GM12872 (cell line): Measurements from ENCODE around the gene MTF1.

ENCODE experiments used
- TF ChIP-seq, protein P1 (sequence below): IDR thresholded peaks from 3 replicates; pipeline ENCODE4 v1.5.1; 2011; ENCODE audit warnings: low read depth, mild to moderate bottlenecking, low read length, moderate library complexity; ENCODE audit not compliant: insufficient read depth

MTF1 gene

DNA sequence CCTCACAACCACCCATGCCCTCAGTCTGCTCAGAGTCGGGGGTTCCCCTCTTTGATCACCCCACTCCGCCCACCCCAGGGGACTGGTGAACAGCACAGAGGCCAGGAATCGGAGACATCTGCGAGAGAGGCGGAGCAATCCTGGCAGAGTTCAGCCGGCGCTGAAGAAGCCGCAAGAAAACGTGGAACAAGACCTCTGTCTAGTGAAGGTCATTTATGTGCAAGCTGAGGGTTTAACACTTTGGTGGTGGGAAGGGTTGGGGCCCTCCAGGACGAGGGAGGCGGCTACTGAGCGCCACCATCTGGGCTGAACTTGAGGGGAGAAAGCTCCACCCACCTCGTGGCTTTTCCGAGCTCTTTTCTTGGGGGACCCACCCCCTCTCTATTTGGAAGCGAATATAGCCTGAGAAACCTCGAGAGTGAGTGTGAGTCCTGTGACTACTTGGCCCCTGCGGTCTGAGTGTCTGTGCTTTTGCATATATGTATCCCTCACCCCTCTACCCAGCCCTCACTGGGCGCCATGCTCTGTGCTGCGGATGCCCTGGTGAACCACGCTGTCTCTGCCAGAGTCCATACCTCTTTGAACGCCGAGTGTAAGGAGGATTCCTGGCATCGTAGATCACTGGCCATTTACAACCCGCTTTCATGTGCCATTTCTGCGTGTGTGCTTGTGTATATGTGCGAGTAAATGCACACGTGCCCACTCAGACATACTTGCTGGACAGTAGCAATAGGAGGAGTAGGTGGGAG, 93.3 kb downstream of the MTF1 start:
- TF ChIP-seq, protein P1, sequence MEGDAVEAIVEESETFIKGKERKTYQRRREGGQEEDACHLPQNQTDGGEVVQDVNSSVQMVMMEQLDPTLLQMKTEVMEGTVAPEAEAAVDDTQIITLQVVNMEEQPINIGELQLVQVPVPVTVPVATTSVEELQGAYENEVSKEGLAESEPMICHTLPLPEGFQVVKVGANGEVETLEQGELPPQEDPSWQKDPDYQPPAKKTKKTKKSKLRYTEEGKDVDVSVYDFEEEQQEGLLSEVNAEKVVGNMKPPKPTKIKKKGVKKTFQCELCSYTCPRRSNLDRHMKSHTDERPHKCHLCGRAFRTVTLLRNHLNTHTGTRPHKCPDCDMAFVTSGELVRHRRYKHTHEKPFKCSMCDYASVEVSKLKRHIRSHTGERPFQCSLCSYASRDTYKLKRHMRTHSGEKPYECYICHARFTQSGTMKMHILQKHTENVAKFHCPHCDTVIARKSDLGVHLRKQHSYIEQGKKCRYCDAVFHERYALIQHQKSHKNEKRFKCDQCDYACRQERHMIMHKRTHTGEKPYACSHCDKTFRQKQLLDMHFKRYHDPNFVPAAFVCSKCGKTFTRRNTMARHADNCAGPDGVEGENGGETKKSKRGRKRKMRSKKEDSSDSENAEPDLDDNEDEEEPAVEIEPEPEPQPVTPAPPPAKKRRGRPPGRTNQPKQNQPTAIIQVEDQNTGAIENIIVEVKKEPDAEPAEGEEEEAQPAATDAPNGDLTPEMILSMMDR = peak; percentile 12; the same call in 1 of the 3 replicates

DNA sequence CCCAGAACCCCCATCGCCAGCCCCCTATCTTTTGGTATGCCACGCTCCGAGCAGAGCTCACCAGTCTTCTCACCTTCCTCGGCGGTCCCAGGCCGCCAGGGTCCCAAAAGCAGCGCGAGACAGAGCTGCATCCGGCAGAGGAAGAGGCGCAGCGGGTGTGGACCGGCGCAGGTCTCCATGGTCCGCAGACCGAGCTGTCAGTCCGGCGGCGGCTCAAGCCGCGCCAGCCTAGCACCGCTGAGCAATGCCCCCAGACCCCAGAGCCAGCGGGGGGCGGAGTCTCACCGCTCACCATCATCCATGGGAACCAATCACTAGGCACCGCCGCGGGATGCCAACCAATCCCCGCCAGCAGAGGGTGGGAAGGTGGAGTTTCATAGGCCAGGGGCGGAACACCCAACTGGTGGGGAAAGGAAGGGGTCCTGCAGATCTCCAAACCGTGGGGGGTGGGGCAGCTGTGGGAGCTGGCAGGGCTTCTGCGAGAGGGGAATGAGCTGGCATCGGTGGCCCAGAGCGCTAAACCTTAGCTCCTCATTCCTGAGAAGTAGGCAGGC, 94.4 kb downstream of the MTF1 start, which contains the start of gene EPHA10:
TSS of gene EPHA10 (minus strand) at position 233 of the 554 bp plus-strand sequence. CDS start at position 179, 54 bp downstream.
- TF ChIP-seq, protein P1 = no peak

DNA sequence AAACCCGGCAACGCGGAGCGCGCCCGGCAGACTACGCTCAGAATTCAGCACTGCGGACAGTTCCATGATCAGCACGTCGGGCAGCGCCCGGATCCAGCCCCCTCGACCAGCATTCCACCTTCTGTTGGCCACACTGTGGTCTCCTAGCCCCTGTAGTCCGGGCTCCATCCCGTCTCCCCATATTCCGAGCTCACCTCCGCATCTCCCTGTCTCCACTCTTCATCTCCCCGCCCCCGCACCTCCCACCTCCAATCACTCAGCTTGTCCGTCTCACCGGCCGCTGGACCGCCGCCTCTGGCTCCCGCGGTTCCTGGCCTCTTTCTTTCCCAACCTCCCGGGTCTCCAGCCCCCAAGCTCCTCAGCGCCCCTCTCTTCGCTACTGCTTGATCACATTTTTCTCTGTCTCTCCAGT, 95.0 kb downstream of the MTF1 start:
- TF ChIP-seq, protein P1 = no peak

DNA sequence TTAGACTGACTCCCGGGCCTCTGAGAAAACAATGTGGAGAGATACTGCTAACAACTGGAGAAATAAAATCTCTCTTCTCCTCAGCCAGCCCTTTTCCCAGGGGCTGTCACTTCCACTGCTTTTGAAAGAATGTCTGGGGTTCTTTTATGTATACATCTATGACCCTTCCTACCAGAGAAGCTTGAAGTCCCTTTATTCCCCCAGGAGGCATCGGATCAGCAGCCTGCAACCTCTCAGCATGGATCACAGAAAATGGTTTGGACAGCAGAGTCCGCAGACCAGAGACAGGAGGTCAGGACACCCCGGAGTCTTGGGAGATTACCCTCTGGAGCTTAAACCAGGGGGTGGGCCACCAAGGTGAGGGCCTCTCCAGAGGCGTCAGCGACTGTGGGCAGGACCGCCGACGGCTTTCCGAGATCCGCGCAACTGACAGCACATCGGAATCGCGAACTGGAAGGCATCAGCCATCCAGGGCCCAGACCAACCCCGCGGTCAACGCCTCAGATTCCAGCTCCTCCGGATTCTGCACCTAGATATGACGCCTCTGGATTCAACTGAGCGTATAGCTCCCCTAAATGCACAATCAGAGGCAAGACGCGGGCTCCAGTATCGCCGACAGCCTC, 95.5 kb downstream of the MTF1 start:
- TF ChIP-seq, protein P1 = no peak

DNA sequence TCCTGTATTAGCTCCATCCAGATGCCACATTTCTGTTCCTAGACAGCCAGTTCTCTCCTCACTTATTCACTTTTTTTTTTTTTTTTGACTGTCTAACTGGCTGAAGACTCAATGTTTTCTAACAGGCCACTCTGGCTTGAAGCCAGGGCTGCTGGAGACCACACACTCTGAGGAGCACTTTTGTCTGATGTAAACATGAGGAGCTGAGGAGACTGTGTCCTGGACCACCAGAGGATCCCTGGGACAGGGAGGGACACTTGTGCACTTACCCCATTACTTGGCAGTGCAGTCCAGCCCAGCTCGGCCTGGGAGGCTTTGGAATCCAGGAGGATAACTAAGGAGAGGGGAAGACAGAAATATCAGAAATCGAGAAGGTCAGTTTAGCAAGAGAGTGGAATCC, 96.9 kb downstream of the MTF1 start:
- TF ChIP-seq, protein P1 = no peak

- TF ChIP-seq, protein P1 = no peak
These were observed 97.8 kb downstream of the MTF1 start for GRCh38 chr1:37761416-37762095.
